MM.1S (cell line): ENCODE measurements around the gene LMBRD1.

Source experiments
- DNase-seq: peaks from one replicate; pipeline ENCODE4 v3.0.0-alpha.2; 2015
- H2AFZ ChIP-seq: fragments of 300-600 bp; sonication (generic); 2 replicates; pipeline ENCODE4 v1.6.0; 2016; ENCODE audit warnings: antibody characterized with exemption, low read length
- H3F3A ChIP-seq: fragments of 300-600 bp; sonication (generic); 2 replicates; pipeline ENCODE4 v1.6.1; 2016; ENCODE audit warnings: mild to moderate bottlenecking, antibody characterized with exemption, low read length, moderate library complexity, mixed read lengths; ENCODE audit not compliant: insufficient read depth
- H3K27ac ChIP-seq: fragments of 300-600 bp; sonication (generic); 2 replicates; pipeline ENCODE4 v1.5.1; 2016; ENCODE audit warnings: mild to moderate bottlenecking, low read length
- H3K27me3 ChIP-seq: fragments of 300-600 bp; sonication (generic); replicated peaks from 2 replicates; pipeline ENCODE4 v1.6.0; 2016; ENCODE audit warnings: low read length; ENCODE audit not compliant: insufficient read depth
- H3K36me3 ChIP-seq: fragments of 300-600 bp; sonication (generic); replicated peaks from 2 replicates; pipeline ENCODE4 v1.6.1; 2016; ENCODE audit warnings: mild to moderate bottlenecking, low read length, mixed read lengths; ENCODE audit not compliant: insufficient read depth
- H3K4me1 ChIP-seq: fragments of 300-600 bp; sonication (generic); 2 replicates; pipeline ENCODE4 v1.6.1; 2016; ENCODE audit warnings: low read length, mixed read lengths
- H3K4me2 ChIP-seq: fragments of 300-600 bp; sonication (generic); 2 replicates; pipeline ENCODE4 v1.6.0; 2016; ENCODE audit warnings: low read depth, low read length
- H3K4me3 ChIP-seq: fragments of 300-600 bp; sonication (generic); 2 replicates; pipeline ENCODE4 v1.5.1; 2016; ENCODE audit warnings: low read length, mixed read lengths
- H3K79me2 ChIP-seq: fragments of 300-600 bp; sonication (generic); 2 replicates; pipeline ENCODE4 v1.6.1; 2016; ENCODE audit warnings: mixed run types, low read length, mixed read lengths
- H3K9ac ChIP-seq: fragments of 300-600 bp; sonication (generic); 2 replicates; pipeline ENCODE4 v1.6.1; 2016; ENCODE audit warnings: low read length, mixed read lengths
- H3K9me2 ChIP-seq: fragments of 300-600 bp; sonication (generic); replicated peaks from 2 replicates; pipeline ENCODE4 v1.6.1; 2016; ENCODE audit warnings: mild to moderate bottlenecking, low read length, mixed read lengths; ENCODE audit not compliant: insufficient read depth
- H3K9me3 ChIP-seq: fragments of 300-600 bp; sonication (generic); replicated peaks from 2 replicates; pipeline ENCODE4 v1.6.1; 2016; ENCODE audit warnings: mild to moderate bottlenecking, low read length, mixed read lengths; ENCODE audit not compliant: insufficient read depth
- H4K20me1 ChIP-seq: fragments of 300-600 bp; sonication (generic); 2 replicates; pipeline ENCODE4 v1.6.1; 2016; ENCODE audit warnings: mild to moderate bottlenecking, low read length, moderate library complexity, mixed read lengths; ENCODE audit not compliant: insufficient read depth
- CTCF ChIP-seq: fragments of 300-600 bp; sonication (generic); IDR thresholded peaks from 2 replicates; pipeline ENCODE4 v1.5.1; 2016; ENCODE audit warnings: antibody characterized with exemption, low read length, mixed read lengths
- EZH2 ChIP-seq: fragments of 300-600 bp; sonication (generic); optimal IDR thresholded peaks from 2 replicates; pipeline ENCODE3; 2017; ENCODE audit warnings: low read depth, mild to moderate bottlenecking, antibody characterized with exemption, low read length, mixed read lengths
- EZH2phosphoT487 ChIP-seq: fragments of 300-600 bp; sonication (generic); IDR thresholded peaks from 2 replicates; pipeline ENCODE4 v1.6.1; 2018; ENCODE audit warnings: antibody characterized with exemption, low read length

The LMBRD1 gene

GRCh38 chr6:69758214-69758613 lies 38.6 kb downstream of the LMBRD1 start:
- no peak for TF ChIP-seq EZH2phosphoT487
- no peak for TF ChIP-seq CTCF
- no peak for TF ChIP-seq EZH2
- H3K4me3 ChIP-seq, result no peak overlapping the region
- H3K4me2 ChIP-seq, result peak overlapping the region; percentile 7; the same call in 1 of the 2 replicates
- peaks cover 8% of the 10 kb centered on the region; the same call in 1 of the 2 replicates for H3F3A ChIP-seq
- H3K4me1 ChIP-seq, result peaks cover 12% of the 10 kb centered on the region
- peak; percentile 7 for DNase-seq
- no peaks in the 10 kb centered on the region for H3K36me3 ChIP-seq
- H3K9me2 ChIP-seq, result no peaks in the 10 kb centered on the region
- H3K27ac ChIP-seq, result no peak overlapping the region
- H4K20me1 ChIP-seq, result no peaks in the 10 kb centered on the region
- no peaks in the 10 kb centered on the region for H3K27me3 ChIP-seq
- no peak overlapping the region for H2AFZ ChIP-seq
- H3K79me2 ChIP-seq, result peaks cover 20% of the 10 kb centered on the region
- H3K9ac ChIP-seq, result no peak overlapping the region
- no peaks in the 10 kb centered on the region for H3K9me3 ChIP-seq

GRCh38 chr6:69756907-69757306 lies 39.9 kb downstream of the LMBRD1 start:
- no peak for DNase-seq
- no peaks in the 10 kb centered on the region for H3K36me3 ChIP-seq
- no peaks in the 10 kb centered on the region for H3K9me3 ChIP-seq
- H3K4me3 ChIP-seq, result no peak overlapping the region
- H4K20me1 ChIP-seq, result no peaks in the 10 kb centered on the region
- no peak overlapping the region for H2AFZ ChIP-seq
- no peak overlapping the region for H3K27ac ChIP-seq
- no peaks in the 10 kb centered on the region for H3K9me2 ChIP-seq
- H3K4me2 ChIP-seq, result no peak overlapping the region
- no peak for TF ChIP-seq EZH2phosphoT487
- TF ChIP-seq CTCF, result no peak
- no peak for TF ChIP-seq EZH2
- peaks cover 8% of the 10 kb centered on the region; the same call in 1 of the 2 replicates for H3F3A ChIP-seq
- peaks cover 25% of the 10 kb centered on the region for H3K79me2 ChIP-seq
- no peaks in the 10 kb centered on the region for H3K27me3 ChIP-seq
- H3K9ac ChIP-seq, result no peak overlapping the region
- H3K4me1 ChIP-seq, result peaks cover 12% of the 10 kb centered on the region

GRCh38 chr6:69756366-69756765 lies 40.4 kb downstream of the LMBRD1 start:
- Histone ChIP-seq H3K79me2 (peaks cover 25% of the 10 kb centered on the region), H2AFZ (no peak overlapping the region), H3K9me3 (no peaks in the 10 kb centered on the region)

More at GRCh38 chr6:69756366-69756765, 40.4 kb downstream of the LMBRD1 start:
- Histone ChIP-seq H3K27me3 (no peaks in the 10 kb centered on the region), H3K4me2 (no peak overlapping the region), H3K36me3 (no peaks in the 10 kb centered on the region), H3K27ac (no peak overlapping the region), H3K9me2 (no peaks in the 10 kb centered on the region), H3K4me1 (peaks cover 12% of the 10 kb centered on the region), H4K20me1 (no peaks in the 10 kb centered on the region), H3K9ac (no peak overlapping the region), H3F3A (peaks cover 8% of the 10 kb centered on the region; the same call in 1 of the 2 replicates), H3K4me3 (no peak overlapping the region)
- TF ChIP-seq EZH2 (no peak), CTCF (no peak), EZH2phosphoT487 (no peak)
- DNase-seq, result no peak
